Measurements from ENCODE around the gene ZNF585A.
"Not testable (repeated sequence)": the region's sequence is repeated elsewhere in the genome, so short reads cannot be mapped to it uniquely, and the experiment has no call there.

The ZNF585A gene

DNA sequence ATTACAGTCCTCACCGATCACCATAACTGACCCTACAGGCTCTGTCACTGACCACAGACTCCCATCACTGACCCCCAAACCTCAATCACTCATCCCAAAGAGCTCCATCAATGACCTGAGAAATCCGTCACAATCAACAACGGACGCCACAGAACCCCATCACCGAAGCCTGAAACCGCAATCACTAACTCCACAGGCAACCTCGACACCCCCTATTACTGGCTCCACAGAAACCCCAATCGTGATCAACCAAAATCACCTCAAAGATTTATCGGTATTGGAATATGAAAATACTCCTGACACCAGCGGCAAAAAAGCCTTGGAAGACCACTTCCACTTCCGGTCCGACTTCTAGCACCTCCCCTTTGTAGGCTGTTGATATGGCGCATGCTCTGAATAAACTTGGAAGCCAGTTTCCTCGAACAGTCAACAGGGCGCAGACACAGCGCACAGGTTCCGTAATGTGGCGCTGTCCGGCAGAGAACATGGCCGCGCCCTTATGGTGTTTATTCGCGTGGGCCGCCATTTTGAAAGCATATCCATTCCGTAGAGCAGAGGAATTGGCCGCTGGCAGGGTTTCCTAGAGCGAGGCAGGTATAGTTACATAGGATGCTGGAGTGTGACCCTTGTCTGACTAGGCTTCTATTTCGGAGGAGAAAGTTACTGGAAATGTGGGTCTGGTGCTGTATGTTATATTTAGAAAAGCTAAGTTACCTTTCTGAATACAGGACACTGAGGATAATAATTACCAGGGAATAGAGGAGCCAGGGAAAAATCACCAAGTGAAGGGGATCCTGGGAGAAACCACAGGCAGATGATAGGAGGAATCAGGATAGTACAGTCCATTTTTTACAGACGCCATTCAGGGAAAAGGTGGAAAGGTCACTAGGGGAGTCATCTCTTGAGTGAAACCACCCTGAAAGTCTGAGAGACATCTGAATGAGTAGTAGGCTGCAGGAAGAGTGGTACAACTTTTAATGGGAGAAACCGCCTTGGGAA is at the start of gene ZNF585A:
TSS of gene ZNF585A (minus strand) at position 328 of the 999 bp plus-strand sequence. CDS start 2,785 bp downstream, outside the sequence.
- peak; percentile 72 to 89 for DNase-seq (ENCODE audit: low read depth in 1 of 2, low spot score in 1 of 2)

DNA sequence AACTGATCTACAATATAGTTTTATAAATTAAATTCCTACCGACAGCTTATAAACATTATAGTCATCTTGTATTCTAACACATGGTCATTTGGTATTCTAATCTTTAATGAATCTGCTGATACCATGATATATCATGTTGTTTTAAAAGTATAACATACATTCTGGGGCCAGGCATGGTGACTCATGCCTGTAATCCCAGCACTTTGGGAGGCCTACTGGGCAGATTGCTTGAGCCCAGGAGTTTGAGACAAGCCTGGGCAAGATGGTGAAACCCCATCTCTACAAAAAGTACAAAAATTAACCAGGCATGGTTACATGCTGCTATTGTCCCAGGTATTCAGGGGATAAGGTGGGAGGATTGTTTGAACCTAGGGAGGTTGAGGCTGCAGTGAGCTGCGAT is 48.6 kb upstream of the ZNF585A start:
- no peak for DNase-seq (ENCODE audit: low read depth in 1 of 2, low spot score in 1 of 2)

DNA sequence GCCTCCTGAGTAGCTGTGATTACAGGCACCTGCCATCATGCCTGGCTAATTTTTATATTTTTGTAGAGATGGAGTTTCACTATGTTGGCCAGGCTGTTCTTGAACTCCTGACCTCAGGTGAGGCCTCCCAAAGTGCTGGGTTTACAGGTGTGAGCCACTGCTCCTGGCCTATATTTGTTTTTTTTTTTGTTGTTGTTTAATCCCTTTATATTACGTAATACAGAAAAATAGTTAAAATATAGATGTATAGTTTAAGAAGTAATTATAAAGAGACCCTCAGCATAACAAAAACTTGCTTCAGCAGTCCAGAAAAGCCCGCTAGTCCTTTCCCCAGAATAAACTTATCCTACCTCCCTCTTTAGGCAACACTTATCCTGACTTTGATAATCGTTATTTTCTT is 47.9 kb upstream of the ZNF585A start:
- DNase-seq (ENCODE audit: low read depth in 1 of 2, low spot score in 1 of 2): no peak

DNA sequence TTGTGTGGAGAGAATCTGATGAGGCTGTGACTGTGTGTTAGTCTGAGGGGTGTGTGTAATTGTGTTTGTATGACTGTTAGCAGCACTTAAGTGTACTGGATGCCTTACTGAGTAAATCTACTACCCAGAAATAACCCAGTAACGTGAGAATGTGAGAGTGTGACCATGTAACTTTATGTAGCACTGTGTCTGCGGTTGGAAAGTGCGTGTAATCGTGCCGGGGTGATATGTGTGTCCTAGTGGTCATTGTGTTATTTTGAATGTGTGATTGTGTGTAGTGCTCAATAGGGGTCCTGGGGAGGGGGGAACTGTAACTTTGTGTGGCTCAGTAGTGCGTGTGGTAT is 46.1 kb upstream of the ZNF585A start:
- no peak for DNase-seq (ENCODE audit: low read depth in 1 of 2, low spot score in 1 of 2)

DNA sequence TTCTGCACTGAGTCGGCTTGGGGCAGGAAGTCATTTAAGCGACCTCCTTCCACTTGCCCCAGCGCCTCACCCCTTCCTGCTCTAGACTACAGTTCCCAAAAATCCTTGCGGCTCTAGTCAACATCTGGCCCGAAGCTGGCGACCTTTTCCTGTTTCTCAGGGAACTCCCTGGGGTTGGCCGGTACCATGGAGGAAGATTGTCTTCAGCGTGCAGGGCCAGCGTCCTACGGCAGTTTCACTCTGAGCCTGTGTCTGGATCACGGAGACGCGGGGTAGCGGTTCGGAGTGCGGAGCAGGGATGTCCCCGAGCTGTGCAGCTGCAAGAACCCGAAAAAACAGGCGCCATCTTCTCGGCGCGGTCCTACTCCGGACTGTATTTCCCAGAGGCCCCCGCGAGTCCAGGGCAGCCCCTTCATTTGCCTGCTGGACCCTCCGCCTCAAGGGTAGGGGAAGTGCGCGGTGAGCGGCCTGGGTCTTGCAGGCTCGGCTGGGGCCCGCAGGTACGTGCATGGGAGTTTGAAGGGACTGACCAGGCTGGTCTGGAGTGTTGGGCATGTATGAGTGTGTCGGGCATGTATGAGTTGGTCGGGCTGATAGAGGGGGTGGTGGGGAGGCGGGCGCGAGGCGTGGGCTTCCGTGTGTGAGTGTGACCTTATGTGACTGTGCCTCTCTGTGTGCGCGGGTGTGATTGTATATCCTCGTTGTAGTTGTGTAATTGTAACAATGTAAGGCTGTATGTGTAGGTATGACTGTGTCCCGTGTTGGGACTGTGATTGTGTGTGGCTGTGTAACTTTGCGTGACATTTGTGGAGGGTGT is 45.5 kb upstream of the ZNF585A start, which contains the start of gene ZNF383:
TSS of gene ZNF383 (plus strand) at position 440 of the 817 bp plus-strand sequence. CDS start 12,240 bp downstream, outside the sequence.
- peak; percentile 75 to 78 for DNase-seq (ENCODE audit: low read depth in 1 of 2, low spot score in 1 of 2)

DNA sequence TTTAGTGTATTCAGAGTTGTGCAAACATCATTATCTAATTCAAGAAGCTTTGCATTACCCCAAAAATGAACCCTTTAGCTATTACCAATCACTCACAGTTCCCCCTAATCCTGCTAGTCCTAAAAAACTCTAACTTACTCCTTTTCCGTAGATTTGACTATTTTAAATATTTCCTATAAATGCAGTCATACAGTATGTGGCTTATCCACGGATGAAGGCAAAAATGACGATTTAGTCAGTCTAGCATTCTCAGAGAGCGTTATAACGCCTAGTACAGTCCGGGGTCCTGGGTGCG is 44.9 kb upstream of the ZNF585A start:
- no peak for DNase-seq (ENCODE audit: low read depth in 1 of 2, low spot score in 1 of 2)

DNA sequence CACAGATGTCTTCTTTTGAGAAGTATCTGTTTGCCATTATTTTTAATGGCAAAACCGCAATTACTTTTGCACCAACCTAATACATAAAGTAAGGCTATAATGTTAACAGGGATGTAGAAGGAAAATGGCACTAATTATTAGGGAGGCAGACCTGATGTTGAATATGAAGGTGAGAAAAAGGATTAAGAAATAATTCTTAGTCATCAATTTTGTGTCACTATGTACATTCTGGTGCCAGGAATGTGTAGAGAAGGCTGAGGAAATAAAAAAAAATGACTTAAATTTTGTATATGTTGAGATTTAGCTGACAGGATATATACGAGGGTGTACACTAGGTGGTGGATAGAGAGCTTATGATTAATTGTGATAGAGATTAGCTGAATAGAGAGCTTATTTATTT is 25.3 kb upstream of the ZNF585A start:
- DNase-seq (ENCODE audit: low read depth in 1 of 2, low spot score in 1 of 2): no peak

DNA sequence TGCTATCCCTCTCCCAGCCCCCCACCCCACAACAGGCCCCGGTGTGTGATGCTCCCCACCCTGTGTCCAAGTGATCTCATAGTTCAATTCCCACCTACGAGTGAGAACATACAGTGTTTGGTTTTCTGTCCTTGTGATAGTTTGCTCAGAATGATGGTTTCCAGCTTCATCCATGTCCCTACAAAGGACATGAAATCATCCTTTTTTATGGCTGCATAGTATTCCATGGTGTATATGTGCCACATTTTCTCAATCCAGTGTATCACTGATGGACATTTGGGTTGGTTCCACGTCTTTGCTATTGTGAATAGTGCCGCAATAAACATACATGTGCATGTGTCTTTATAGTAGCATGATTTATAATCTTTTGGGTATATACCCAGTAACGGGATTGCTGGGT is 24.6 kb upstream of the ZNF585A start:
- not testable (repeated sequence) for DNase-seq (ENCODE audit: low read depth in 1 of 2, low spot score in 1 of 2)

DNA sequence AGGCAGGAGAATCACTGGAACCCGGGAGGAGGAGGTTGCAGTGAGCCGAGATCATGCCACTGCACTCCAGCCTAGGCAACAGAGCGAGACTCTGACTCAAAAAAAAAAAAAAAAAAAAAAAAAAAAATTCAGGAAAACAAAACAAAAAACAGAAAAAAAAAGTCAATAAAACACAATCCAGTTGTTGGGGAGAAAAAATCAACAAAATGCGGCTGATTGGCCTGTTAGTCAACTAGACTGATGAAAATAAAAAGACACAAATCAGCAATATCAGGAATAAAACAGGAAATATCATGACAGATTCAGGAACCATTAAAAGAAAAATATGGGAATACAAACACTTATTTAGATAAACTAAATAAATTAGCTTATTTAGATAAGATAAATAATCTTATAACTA is 22.8 kb upstream of the ZNF585A start:
- not testable (repeated sequence) for DNase-seq (ENCODE audit: low read depth in 1 of 2, low spot score in 1 of 2)

DNA sequence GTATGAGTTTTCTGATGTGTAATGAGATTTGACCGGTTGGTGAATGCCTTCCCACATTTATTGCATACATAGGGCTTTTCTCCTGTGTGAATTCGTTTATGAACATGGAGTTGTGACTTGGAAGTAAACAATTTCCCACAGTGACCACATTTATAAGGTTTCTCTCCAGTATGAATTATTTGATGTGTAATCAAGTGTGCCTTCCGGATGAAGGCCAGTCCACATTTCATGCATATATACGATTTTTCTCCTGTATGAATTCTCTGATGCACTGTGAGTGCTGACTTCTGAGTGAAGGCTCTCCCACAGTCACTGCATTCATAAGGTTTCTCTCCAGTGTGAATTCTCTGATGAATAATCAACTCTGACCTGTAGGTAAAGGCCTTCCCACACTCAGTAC is 13.6 kb upstream of the ZNF585A start:
- DNase-seq (ENCODE audit: low read depth in 1 of 2, low spot score in 1 of 2): not testable (repeated sequence)

DNA sequence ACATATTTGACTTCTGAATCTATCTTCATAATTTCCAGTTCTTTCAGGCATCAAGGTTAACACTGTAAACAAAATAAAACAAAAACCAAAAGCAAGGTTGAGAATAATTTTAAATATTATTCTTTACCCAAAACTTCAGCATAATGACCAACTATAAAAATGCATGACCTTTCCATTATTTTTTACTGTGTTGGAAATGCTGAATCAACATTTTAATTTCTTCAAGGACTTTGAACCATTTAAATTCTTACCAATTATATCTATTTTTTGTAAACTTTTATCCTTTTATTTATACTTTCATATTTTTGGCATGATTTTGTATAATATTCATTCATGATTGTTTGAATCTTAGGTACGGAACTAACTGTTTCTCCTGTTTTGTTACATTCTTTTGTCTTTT is 6.9 kb downstream of the ZNF585A start:
- DNase-seq (ENCODE audit: low read depth in 1 of 2, low spot score in 1 of 2): no peak

DNA sequence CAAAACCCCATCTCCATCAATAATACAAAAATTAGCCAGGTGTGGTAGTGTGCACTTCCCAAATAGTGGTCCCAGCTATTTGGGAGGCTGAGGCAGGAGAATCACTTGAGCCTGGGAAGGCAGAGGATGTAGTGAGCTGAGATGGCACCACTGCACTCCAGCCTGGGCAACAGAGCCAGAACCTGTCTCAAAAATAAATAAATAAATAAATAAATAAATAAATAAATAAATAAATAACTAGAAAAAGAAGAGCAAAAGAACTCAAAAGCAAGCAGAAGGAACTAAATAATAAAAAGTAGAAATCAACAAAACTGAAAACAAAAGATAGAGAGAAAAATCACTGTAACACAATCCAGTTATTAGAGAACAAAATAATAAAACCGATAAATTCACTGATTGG is 12.3 kb downstream of the ZNF585A start:
- no peak for DNase-seq (ENCODE audit: low read depth in 1 of 2, low spot score in 1 of 2)

DNA sequence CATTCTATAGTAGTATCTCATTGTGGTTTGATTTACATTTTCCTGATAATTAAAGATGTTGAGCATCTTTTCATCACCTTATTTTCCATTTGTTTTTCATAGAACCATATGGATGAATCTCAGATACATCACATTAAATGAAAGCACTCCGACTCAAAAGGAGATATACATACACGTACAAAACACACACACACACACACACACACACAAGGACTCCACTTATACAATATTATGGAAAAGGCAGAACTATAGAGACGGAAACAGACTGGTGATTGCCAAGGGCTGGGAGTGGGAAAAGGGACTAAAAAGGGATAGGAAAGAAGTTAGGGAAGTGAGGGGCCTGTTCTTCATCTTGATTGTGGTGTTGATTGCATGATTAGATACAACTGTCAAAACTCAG is 24.3 kb downstream of the ZNF585A start:
- DNase-seq (ENCODE audit: low read depth in 1 of 2, low spot score in 1 of 2): no peak

DNA sequence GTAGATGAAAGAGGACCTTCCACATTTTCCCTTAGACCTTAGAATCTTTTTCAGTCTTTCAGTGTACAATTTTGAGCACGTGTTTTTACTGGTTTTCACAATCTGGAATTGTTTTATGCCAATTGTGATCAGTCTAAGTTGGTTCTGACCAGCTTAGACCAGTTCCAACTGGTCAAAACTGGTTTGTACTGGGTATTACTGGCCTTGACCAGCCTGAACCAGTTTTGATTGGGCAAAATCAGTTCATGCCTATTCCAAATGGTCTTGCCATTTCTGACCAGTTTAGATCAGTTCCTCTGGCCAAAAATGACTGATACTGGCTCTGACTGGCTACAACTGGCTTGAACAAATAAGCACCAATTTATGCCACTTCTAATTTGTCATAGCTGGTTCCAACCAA is 36.4 kb downstream of the ZNF585A start:
- DNase-seq (ENCODE audit: low read depth in 1 of 2, low spot score in 1 of 2): no peak

DNA sequence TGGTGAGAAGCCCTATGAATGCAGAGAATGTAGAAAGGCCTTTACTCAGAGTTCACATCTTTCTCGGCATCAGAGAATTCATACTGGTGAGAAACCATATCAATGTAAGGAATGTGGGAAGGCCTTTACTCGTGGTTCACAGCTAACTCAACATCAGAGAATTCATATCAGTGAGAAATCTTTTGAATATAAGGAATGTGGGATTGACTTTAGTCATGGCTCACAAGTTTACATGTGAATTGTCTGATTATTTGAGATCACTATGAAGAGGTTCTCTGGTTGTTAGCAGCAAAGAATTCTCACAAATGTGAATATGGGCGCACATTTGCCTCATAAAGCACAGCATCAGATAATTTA is 43.7 kb downstream of the ZNF585A start:
- DNase-seq (ENCODE audit: low read depth in 1 of 2, low spot score in 1 of 2): no peak

DNA sequence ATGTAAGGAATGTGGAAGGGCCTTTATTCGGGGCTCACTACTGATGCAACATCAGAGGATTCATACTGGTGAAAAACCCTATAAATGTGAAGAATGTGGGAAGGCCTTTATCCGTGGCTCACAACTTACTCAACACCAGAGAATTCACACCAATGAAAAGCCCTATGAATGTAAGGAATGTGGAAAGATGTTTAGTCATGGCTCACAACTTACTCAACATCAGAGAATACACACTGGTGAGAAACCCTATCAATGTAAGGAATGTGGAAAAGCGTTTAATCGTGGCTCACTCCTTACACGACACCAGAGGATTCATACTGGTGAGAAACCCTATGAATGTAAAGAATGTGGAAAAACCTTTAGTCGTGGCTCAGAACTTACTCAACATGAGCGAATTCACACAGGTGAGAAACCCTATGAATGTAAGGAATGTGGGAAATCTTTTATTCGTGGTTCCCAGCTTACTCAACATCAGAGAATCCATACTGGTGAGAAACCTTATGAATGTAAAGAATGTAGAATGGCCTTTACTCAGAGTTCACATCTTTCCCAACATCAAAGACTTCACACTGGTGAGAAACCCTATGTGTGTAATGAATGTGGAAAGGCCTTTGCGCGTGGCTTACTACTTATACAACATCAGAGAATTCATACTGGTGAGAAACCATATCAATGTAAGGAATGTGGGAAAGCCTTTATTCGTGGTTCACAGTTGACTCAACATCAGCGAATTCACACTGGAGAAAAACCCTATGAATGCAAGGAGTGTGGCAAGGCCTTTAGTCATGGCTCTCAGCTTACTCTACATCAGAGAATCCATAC is 44.3 kb downstream of the ZNF585A start:
- DNase-seq (ENCODE audit: low read depth in 1 of 2, low spot score in 1 of 2): no peak

DNA sequence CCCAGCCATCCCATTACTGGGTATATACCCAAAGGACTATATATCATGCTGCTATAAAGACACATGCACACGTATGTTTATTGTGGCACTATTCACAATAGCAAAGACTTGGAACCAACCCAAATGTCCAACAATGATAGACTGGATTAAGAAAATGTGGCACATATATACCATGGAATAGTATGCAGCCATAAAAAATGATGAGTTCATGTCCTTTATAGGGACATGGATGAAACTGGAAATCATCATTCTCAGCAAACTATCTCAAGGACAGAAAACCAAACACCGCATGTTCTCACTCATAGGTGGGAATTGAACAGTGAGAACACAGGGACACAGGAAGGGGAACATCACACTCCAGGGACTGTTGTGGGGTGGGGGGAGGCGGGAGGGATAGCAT is 50.4 kb downstream of the ZNF585A start:
- DNase-seq (ENCODE audit: low read depth in 1 of 2, low spot score in 1 of 2): not testable (repeated sequence)

DNA sequence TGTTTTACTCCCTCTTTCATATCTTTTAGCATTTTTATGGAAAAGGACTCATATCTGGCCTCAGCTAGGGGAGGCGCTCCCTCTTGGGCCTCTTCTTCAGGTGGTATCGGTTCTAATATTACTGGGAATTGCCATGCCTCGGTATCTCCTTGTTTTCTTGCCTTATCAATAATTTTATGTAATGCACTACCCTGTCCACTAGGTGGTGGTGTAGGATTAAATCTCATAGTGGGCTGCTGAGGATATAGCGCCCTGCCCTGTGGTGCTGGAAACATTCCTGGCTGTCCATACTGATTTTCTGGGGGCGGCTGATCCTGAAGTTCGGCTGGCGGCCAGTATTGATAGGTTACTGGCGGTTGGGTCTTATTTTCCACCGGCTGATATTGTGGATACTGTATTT is 58.5 kb downstream of the ZNF585A start:
- no peak for DNase-seq (ENCODE audit: low read depth in 1 of 2, low spot score in 1 of 2)

DNA sequence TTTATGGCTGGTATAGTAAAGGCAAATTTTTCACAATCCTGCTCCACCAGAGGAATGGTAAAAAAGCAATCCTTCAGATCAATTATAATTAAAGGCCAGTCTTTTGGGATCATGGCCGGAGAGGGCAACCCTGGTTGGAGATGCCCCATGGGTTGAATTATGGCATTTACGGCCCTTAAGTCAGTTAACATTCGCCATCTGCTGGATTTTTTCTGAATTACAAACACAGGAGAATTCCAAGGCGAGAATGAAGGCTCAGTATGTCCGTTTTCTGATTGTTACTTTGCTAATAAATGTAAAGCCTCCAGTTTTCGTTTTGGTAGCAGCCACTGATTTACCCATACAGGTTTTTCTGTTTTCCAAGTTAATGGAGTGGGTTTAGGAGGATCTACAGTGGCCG is 60.7 kb downstream of the ZNF585A start:
- not testable (repeated sequence) for DNase-seq (ENCODE audit: low read depth in 1 of 2, low spot score in 1 of 2)

DNA sequence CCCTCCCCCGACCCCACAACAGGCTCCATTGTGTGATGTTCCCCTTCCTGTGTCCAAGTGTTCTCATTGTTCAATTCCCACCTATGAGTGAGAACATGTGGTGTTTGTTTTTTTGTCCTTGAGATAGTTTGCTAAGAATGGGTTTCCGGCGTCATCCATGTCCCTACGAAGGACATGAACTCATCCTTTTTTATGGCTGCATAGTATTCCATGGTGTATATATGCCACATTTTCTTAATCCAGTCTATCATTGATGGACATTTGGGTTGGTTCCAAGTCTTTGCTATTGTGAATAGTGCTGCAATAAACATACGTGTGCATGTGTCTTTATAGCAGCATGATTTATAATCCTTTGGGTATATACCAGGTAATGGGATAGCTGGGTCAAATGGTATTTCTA is 68.4 kb downstream of the ZNF585A start:
- not testable (repeated sequence) for DNase-seq (ENCODE audit: low read depth in 1 of 2, low spot score in 1 of 2)

DNA sequence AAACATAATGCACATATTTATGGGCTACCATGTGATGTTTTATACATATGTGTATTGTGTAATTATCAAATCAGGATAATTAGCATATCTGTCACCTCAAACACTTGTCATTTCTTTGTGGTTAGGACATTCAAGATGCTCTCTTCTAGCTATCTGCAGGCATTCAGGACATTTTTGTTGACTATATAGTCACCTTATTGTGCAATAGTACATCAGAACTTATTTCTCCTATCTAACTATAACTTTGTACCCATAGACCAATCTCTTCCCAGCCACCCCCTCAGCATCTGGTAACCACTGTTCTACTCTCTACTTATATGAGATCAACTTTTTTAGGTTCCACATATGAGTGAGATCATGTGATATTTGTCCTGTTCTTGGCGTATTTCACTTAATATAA is 73.9 kb downstream of the ZNF585A start:
- DNase-seq (ENCODE audit: low read depth in 1 of 2, low spot score in 1 of 2): no peak
